Measurements from ENCODE around the gene ZNF750. TPM values are rescaled to one million over a fixed set of nuclear protein-coding genes. Genes with fewer than 3 reads are reported as not detected.

Gene ZNF750
- total RNA-seq, 3 donors from 2014 or later, result not detected

DNA sequence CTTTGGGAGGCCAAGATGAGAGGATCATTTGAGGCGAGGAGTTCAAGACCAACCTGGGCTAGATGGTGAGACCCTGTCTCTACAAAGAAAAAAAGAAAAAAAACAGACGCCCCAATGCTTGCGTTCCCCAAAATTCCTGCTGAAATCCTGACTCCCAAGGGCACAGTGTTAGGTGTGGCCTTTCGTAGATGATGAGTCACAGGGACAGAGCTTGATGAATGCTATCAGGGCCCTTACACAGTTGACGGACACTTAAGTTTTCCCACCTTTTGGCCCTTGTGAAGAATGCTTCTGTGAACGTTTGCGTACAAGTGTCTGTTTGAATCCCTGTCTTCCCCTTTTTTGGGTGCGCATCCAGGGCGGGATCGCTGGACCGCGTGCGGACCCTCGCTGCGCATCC, 16.5 kb upstream of the ZNF750 start:
- Mint-ChIP-seq H3K9me3 (no peaks in the 10 kb centered on the region), H3K4me1 (ENCODE audit: low read depth) (peaks cover 32% of the 10 kb centered on the region), H3K36me3 (ENCODE audit: insufficient read depth) (peaks cover 7% of the 10 kb centered on the region), H3K27me3 (ENCODE audit: low read depth) (no peaks in the 10 kb centered on the region), H3K4me3 (no peak overlapping the region)
- ATAC-seq (no peak), DNase-seq (no peak)

DNA sequence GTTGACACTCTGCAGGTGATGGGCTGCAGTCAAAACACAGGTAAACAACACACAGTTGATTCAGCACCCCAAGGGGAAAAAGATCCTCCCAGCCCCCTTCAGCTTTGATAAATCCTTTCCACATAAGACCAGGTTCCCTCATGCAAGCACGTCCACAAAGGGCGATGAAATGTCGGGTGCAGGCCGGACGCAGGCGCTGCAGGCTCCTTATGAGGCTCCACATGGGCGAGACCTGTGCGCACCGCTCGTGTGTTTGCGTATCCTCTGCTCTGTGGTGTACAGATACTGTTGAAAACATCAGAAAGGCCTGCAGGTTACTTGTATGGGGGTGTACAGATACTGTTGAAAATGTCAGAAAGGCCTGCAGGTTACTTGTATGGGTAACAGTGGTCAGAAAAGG, 14.4 kb upstream of the ZNF750 start:
- no peaks in the 10 kb centered on the region for H3K9me3 Mint-ChIP-seq
- H3K4me1 Mint-ChIP-seq (ENCODE audit: low read depth), result peaks cover 18% of the 10 kb centered on the region

DNA sequence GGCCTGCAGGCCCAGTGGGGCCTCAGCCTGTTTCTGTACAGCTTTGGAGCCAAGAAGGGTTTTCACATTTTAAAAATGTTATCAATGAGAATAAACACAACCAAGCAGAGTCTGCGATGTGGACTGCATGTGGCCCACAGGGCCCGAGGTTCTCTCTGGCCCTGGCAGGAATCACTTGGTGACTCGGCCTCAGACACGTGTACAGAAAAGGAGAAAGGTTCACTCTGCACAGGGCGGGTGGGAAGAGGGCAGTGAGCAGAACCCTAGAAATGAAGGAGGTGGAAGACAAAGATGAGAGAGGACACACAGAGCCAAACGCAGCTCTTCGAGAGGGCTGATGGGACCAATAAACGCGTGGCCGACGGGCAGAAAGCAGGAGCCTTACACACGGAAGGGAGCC, 11.6 kb upstream of the ZNF750 start:
- no peak for ATAC-seq
- Mint-ChIP-seq H3K4me1 (ENCODE audit: low read depth) (peaks cover 12% of the 10 kb centered on the region), H3K9me3 (no peaks in the 10 kb centered on the region), H3K4me3 (no peak overlapping the region), H3K36me3 (ENCODE audit: insufficient read depth) (no peaks in the 10 kb centered on the region), H3K27me3 (ENCODE audit: low read depth) (no peaks in the 10 kb centered on the region)
- DNase-seq, result no peak

More for the DNA sequence above, 14.4 kb upstream of the ZNF750 start:
- no peaks in the 10 kb centered on the region for H3K27me3 Mint-ChIP-seq (ENCODE audit: low read depth)
- no peak for ATAC-seq
- DNase-seq, result no peak
- peaks cover 5% of the 10 kb centered on the region for H3K36me3 Mint-ChIP-seq (ENCODE audit: insufficient read depth)
- no peak overlapping the region for H3K4me3 Mint-ChIP-seq

DNA sequence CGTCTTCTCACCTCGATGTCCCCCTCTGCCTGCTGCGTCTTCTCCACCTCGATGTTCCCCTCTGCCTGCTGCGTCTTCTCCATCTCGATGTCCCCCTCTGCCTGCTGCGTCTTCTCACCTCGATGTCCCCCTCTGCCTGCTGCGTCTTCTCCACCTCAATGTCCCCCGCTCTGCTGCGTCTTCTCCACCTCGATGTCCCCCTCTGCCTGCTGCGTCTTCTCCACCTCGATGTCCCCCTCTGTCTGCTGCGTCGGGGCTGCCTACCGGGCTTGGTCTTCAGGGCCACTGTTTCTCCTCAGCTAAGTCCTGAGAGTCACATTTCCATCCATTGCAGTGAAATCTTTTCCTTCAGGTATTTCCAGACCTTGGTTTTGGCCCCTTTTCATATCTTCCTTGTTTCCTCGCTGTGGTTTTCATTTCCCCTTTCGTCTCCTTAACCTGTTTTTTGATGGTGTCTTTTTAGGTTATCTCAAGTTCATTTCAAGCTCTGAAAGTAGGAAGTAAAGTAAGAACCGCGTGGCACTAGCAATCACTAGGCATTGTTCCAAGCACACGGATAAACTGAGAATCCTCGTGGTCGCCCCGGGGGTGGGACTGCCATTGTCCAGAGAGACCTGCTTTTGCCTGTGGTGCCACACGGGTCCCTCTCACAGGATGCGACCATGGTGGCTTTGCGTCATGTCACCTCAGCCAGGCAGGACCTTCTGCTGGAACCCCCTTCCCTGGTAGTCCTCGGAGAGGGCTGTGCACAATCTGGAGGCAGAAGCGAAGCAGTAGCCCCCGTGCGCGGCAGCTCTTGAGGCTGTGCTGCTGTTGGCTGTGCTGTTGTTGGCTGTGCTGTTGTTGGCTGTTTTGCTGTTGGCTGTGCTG, 9.5 kb upstream of the ZNF750 start:
- H3K4me1 Mint-ChIP-seq (ENCODE audit: low read depth), result peaks cover 12% of the 10 kb centered on the region
- H3K4me3 Mint-ChIP-seq, result no peak overlapping the region
- DNase-seq (no peak), ATAC-seq (no peak)
- H3K27me3 Mint-ChIP-seq (ENCODE audit: low read depth), result no peaks in the 10 kb centered on the region
- no peaks in the 10 kb centered on the region for H3K9me3 Mint-ChIP-seq
- H3K36me3 Mint-ChIP-seq (ENCODE audit: insufficient read depth), result no peaks in the 10 kb centered on the region

DNA sequence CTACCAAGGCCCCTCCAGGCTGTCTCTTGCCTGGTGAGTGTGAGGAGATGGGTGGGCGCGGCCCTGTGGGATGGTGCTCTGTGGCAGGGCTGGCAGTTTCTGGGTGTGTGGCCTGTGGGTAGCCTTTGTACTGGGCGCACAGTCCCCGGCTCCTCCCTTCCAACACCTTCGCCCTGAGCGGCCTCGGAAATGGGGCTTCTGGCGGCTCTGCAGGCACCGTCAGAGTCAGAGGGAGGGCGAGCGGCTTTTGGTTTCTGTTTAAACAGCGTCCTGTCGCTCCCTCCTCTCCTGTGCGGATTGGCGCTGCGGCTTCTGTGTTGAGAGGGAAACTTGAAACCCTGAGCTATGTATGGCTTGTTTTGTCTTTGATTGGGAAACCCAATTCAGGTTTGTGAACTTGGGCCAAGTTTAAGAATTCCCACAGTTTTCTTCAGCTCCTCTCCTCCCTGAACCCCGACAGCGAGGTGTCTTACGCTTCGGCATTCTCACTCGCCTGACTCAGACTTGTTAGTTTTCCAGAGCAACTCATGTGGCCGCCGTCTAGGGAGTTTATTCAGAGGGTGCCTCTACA, 8.3 kb upstream of the ZNF750 start:
- Mint-ChIP-seq H3K4me1 (ENCODE audit: low read depth) (peaks cover 12% of the 10 kb centered on the region), H3K4me3 (peak overlapping the region; percentile 61), H3K9me3 (no peaks in the 10 kb centered on the region), H3K27me3 (ENCODE audit: low read depth) (no peaks in the 10 kb centered on the region), H3K36me3 (ENCODE audit: insufficient read depth) (no peaks in the 10 kb centered on the region)
- ATAC-seq (peak; percentile 86 to 90), DNase-seq (peak; percentile 32)

DNA sequence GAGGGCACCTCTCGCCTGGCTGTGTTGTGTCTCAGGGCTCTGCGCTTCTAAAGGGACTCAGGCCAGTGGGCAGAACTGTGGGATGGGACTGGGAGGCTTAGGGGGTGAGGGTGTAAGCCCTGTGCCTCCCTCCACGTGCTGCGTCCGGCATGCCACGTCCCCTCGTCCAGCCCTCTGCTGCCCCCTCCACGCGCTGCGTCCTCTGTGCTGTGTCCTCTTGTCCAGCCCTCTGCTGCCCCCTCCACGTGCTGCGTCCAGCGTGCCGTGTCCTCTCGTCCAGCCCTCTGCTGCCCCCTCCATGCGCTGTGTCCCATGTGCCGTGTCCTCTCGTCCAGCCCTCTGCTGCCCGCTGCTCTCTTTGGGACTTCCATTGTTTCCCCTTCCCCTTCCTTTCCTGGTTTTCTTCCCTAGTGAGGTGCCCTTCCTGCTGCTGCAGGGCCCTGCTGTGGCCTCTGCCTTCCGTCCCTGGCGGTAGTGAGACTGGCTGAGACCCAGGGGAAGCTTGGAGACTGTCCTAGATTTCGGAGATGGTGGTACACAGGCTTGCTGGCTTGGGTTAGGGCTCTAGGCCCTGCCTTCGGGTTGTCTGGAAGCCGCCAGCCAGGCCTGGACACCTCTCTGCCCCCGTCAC, 6.4 kb upstream of the ZNF750 start:
- Mint-ChIP-seq H3K36me3 (ENCODE audit: insufficient read depth) (peaks cover 3% of the 10 kb centered on the region), H3K9me3 (no peaks in the 10 kb centered on the region), H3K27me3 (ENCODE audit: low read depth) (no peaks in the 10 kb centered on the region), H3K4me3 (no peak overlapping the region), H3K4me1 (ENCODE audit: low read depth) (peaks cover 12% of the 10 kb centered on the region)
- no peak for DNase-seq
- no peak for ATAC-seq

DNA sequence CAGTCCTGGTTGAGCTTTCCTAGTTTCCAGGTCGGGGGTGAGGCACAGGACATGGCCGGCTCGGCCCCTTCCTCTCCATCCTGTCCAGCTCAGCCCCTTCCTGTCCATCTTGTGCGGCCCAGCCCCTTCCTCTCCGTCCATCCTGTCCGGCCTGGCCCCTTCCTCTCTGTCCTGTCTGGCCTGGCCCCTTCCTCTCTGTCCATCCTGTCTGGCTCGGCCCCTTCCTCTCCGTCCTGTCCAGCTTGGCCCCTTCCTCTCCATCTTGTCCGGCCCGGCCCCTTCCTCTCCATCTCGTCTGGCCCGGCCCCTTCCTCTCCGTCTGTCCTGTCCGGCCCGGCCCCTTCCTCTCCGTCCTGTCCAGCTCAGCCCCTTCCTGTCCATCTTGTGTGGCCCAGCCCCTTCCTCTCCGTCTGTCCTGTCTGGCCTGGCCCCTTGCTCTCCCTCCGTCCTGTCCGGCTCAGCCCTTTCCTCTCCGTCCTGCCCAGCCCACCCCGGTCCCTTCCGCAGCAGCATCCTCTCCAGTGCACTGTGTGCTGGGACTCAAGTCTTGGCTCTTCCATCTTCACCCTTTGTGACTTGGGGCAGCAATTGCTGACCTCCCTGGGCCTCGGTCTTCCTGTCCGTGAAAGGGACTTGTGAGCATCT, 5.5 kb upstream of the ZNF750 start:
- Mint-ChIP-seq H3K36me3 (ENCODE audit: insufficient read depth) (peaks cover 3% of the 10 kb centered on the region), H3K27me3 (ENCODE audit: low read depth) (no peaks in the 10 kb centered on the region)
- no peak for ATAC-seq

GRCh38 chr17:82844796-82845162, 5.0 kb upstream of the ZNF750 start:
- Mint-ChIP-seq H3K4me1 (ENCODE audit: low read depth) (peaks cover 9% of the 10 kb centered on the region), H3K27me3 (ENCODE audit: low read depth) (no peaks in the 10 kb centered on the region), H3K4me3 (no peak overlapping the region), H3K36me3 (ENCODE audit: insufficient read depth) (peaks cover 3% of the 10 kb centered on the region), H3K9me3 (no peaks in the 10 kb centered on the region)
- ATAC-seq (no peak), DNase-seq (no peak)

More for the DNA sequence above, 5.5 kb upstream of the ZNF750 start:
- no peak for DNase-seq
- H3K4me1 Mint-ChIP-seq (ENCODE audit: low read depth), result peaks cover 9% of the 10 kb centered on the region
- H3K4me3 Mint-ChIP-seq, result no peak overlapping the region
- H3K9me3 Mint-ChIP-seq, result no peaks in the 10 kb centered on the region

- DNase-seq, result no peak
- no peak for ATAC-seq
- Mint-ChIP-seq H3K9me3 (no peaks in the 10 kb centered on the region), H3K4me1 (ENCODE audit: low read depth) (peaks cover 5% of the 10 kb centered on the region), H3K36me3 (ENCODE audit: insufficient read depth) (peaks cover 3% of the 10 kb centered on the region), H3K4me3 (no peak overlapping the region), H3K27me3 (ENCODE audit: low read depth) (no peaks in the 10 kb centered on the region)
These were observed 4.3 kb upstream of the ZNF750 start for GRCh38 chr17:82843904-82844680.

DNA sequence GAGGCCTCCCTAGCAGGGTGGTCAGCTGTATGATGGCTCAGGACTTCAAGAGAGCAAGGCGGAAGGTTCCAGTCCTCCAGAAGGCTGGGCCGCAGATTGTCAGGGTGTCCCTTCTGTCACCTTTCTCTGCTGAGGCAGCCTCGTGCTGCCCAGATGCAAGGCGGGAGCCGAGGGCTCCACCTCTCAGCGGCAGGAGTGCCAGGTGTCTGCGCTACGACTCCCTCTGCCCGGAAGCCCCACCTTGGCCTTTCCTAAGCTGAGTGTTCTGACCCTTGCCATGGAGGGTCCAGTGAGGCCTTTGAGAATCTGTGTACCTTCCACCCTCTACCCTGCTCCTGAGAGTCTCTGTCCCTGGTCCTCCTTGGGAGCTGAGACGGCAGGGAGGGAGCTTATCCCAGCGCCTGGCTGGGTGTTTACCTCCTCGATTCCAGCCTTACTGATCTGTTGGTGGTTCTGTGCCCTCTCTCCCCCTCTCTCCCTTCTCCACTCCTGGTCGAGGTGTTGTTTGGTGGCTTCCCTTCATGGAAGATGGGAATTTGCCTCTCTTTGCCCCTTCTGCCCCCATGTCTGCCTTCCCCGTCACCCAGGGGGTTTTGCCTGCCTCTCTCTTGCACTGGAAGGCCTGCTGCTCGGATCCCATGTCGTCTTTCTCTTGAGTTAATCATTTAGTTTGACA, 2.2 kb upstream of the ZNF750 start:
- H3K4me3 Mint-ChIP-seq, result no peak overlapping the region
- H3K36me3 Mint-ChIP-seq (ENCODE audit: insufficient read depth), result peaks cover 9% of the 10 kb centered on the region
- ATAC-seq, result no peak
- H3K9me3 Mint-ChIP-seq, result no peaks in the 10 kb centered on the region
- H3K4me1 Mint-ChIP-seq (ENCODE audit: low read depth), result no peaks in the 10 kb centered on the region
- H3K27me3 Mint-ChIP-seq (ENCODE audit: low read depth), result no peaks in the 10 kb centered on the region
- no peak for DNase-seq

GRCh38 chr17:82840431-82840831, 609 bp upstream of the ZNF750 start:
- DNase-seq (no peak), ATAC-seq (no peak)
- peaks cover 9% of the 10 kb centered on the region for H3K36me3 Mint-ChIP-seq (ENCODE audit: insufficient read depth)
- H3K4me3 Mint-ChIP-seq, result no peak overlapping the region
- no peaks in the 10 kb centered on the region for H3K27me3 Mint-ChIP-seq (ENCODE audit: low read depth)
- H3K9me3 Mint-ChIP-seq, result no peaks in the 10 kb centered on the region
- H3K4me1 Mint-ChIP-seq (ENCODE audit: low read depth), result no peaks in the 10 kb centered on the region

DNA sequence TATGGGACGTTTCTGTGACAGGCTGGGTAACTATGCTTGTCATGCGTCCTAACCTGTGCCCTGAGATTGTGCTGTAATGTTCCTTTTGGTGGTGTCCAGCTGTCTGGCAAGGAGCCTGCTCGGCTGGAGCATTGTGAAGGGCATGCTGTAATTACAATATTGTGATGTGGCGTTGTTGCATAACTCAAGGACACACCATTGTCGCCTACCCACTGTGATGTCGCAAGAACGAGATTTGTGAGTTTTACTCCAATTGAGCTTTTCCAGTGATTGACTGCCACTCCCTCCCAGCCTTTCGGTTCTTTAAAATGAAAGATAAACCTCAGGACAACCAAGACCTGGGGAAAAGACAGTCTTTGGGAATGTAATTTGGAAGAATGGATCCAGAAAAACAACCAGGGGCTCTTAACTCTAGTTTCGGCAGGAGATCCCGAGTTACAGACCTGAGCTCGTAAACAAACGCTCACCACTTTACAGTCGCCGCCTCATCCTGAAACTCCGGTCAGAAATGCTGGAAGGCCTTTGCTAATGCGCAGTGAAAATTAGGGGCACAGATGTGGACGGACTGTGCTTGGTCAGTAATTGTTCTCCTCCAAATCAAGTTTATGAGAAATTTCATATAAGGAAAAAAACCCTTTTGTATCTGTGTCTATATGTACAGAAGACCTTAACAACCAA, 1.3 kb downstream of the ZNF750 start:
- Mint-ChIP-seq H3K4me3 (no peak overlapping the region), H3K27me3 (ENCODE audit: low read depth) (no peaks in the 10 kb centered on the region), H3K9me3 (no peaks in the 10 kb centered on the region), H3K4me1 (ENCODE audit: low read depth) (no peaks in the 10 kb centered on the region), H3K36me3 (ENCODE audit: insufficient read depth) (peaks cover 9% of the 10 kb centered on the region)
- ATAC-seq (no peak), DNase-seq (no peak)
